Neuronal stem cell (in vitro differentiated cells): ENCODE data around the gene TULP3.

Experiments
- DNase-seq: peaks from one replicate; pipeline ENCODE4 v3.0.0-alpha.2; 2013; ENCODE audit warnings: low spot score
- H2AFZ ChIP-seq: one replicate; pipeline ENCODE4 v1.6.1; 2013; ENCODE audit warnings: mild to moderate bottlenecking, low read length, inconsistent platforms
- H2AK5ac ChIP-seq: 2 replicates; pipeline ENCODE4 v1.6.1; 2013; ENCODE audit warnings: low read depth, mild to moderate bottlenecking, inconsistent platforms, low read length, moderate library complexity, mixed read lengths
- H2BK120ac ChIP-seq: 2 replicates; pipeline ENCODE4 v1.6.1; 2013; ENCODE audit warnings: low read depth, mild to moderate bottlenecking, inconsistent platforms, low read length, moderate library complexity, mixed read lengths
- H2BK12ac ChIP-seq: one replicate; pipeline ENCODE4 v1.6.1; 2013; ENCODE audit warnings: low read length, inconsistent platforms
- H2BK15ac ChIP-seq: 2 replicates; pipeline ENCODE4 v1.6.1; 2013; ENCODE audit warnings: mild to moderate bottlenecking, low read length, inconsistent platforms, mixed read lengths
- H2BK5ac ChIP-seq: one replicate; pipeline ENCODE4 v1.6.1; 2013; ENCODE audit warnings: inconsistent platforms, mild to moderate bottlenecking, low read length, moderate library complexity
- H3K14ac ChIP-seq: one replicate; pipeline ENCODE4 v1.6.1; 2013; ENCODE audit warnings: low read length, inconsistent platforms
- H3K18ac ChIP-seq: 2 replicates; pipeline ENCODE4 v1.6.1; 2013; ENCODE audit warnings: low read length, inconsistent platforms
- H3K23ac ChIP-seq: 2 replicates; pipeline ENCODE4 v1.6.1; 2013; ENCODE audit warnings: low read depth, mild to moderate bottlenecking, mixed read lengths, low read length, inconsistent platforms; ENCODE audit not compliant: poor library complexity
- H3K27ac ChIP-seq: replicated peaks from 3 replicates; pipeline ENCODE4 v1.5.1; 2013; ENCODE audit warnings: low read length, inconsistent platforms
- H3K27me3 ChIP-seq, 3 experiments: 2 replicates each; pipeline ENCODE4 v1.6.1; 2013; ENCODE audit warnings: low read length in 3 of 3, mild to moderate bottlenecking in 2 of 3, inconsistent platforms in 1 of 3, low read depth in 1 of 3, mixed read lengths in 1 of 3, moderate library complexity in 1 of 3; ENCODE audit not compliant: control insufficient read depth in 3 of 3, insufficient read depth in 3 of 3
- H3K36me3 ChIP-seq, 2 donors: replicated peaks in 1 of 2; 2 replicates each; pipeline ENCODE4 v1.6.1; 2013; ENCODE audit warnings: low read length in 2 of 2; ENCODE audit not compliant: control insufficient read depth in 2 of 2, insufficient read depth in 2 of 2
- H3K4ac ChIP-seq: 2 replicates; pipeline ENCODE4 v1.6.1; 2013; ENCODE audit warnings: inconsistent platforms, mild to moderate bottlenecking, low read length, moderate library complexity
- H3K4me1 ChIP-seq, 2 donors: 1 replicate in 1 of 2; 2 replicates in 1 of 2; pipeline ENCODE4 v1.6.1; 2013; ENCODE audit warnings: low read length in 2 of 2, low read depth in 1 of 2; ENCODE audit not compliant: control insufficient read depth in 2 of 2, insufficient read depth in 1 of 2
- H3K4me2 ChIP-seq: one replicate; pipeline ENCODE4 v1.6.1; 2013; ENCODE audit warnings: mild to moderate bottlenecking, low read length, inconsistent platforms; ENCODE audit not compliant: insufficient read depth, poor library complexity, severe bottlenecking
- H3K4me3 ChIP-seq, 2 donors: 2 replicates each; pipeline ENCODE4 v1.5.1; 2013; ENCODE audit warnings: low read length in 2 of 2, mild to moderate bottlenecking in 2 of 2, inconsistent platforms in 1 of 2, moderate library complexity in 1 of 2
- H3K79me1 ChIP-seq: one replicate; pipeline ENCODE4 v1.6.1; 2013; ENCODE audit warnings: low read depth, mild to moderate bottlenecking, inconsistent platforms, low read length, moderate library complexity
- H3K9ac ChIP-seq: one replicate; pipeline ENCODE4 v1.6.1; 2013; ENCODE audit warnings: mild to moderate bottlenecking, low read depth, low read length, inconsistent platforms; ENCODE audit not compliant: poor library complexity
- H3K9me3 ChIP-seq, 2 donors: replicated peaks in 1 of 2; 2 replicates each; pipeline versions ENCODE3 to v1.6.1; 2013; ENCODE audit warnings: low read length in 2 of 2, mild to moderate bottlenecking in 2 of 2, inconsistent platforms in 1 of 2, low read depth in 1 of 2, mixed read lengths in 1 of 2, moderate library complexity in 1 of 2; ENCODE audit not compliant: control insufficient read depth in 2 of 2, insufficient read depth in 1 of 2
- H4K8ac ChIP-seq: one replicate; pipeline ENCODE4 v1.6.1; 2013; ENCODE audit warnings: low read depth, mild to moderate bottlenecking, inconsistent platforms, low read length, moderate library complexity
- H4K91ac ChIP-seq: one replicate; pipeline ENCODE4 v1.6.1; 2013; ENCODE audit warnings: low read length, low read depth, mild to moderate bottlenecking, inconsistent platforms; ENCODE audit not compliant: poor library complexity
- WGBS, 2 donors: extraction: QIAGEN DNeasy Blood & Tissue Kit; methylation state at CpG; one replicate each; pipeline ENCODE4 v1.1.7; 2013; ENCODE audit warnings: missing lambda C conversion rate in 2 of 2, mixed read lengths in 1 of 2; ENCODE audit not compliant: insufficient read length in 2 of 2, insufficient replicate concordance in 1 of 2; ENCODE audit errors: extremely low coverage in 2 of 2; 5-methylcytosine and 5-hydroxymethylcytosine counted together

The TULP3 gene

DNA sequence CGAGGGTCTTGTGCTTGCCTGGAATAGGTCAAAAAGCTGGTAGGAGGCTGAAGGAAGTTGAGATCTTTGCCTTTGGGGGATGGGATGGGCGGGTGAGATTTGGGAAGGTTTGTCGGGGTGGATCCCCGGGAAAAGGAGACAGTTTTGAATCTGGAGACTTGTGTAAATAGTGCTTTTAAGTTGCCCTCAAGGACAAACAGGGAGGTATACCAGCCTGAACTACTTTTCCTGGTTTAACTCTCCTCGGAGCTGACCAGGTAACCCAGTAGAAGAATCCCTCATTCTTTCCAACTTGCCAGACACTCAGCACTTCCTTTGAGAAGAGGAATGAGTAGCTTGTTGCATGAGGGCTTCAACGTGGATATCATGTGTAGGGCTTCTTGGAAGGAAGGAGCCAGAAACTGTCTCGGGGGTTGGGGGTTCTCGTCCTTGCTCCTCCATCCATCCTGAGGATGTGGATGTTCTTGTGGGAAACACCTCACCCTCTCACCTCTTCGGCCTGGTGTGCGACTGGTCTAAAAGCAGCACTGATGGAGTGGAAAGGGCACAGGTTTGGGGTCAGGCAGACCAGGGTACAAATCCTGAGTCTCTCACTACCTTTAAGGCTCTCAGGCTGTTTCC is 70.4 kb downstream of the TULP3 start:
- peak overlapping the region; percentile 91 for H3K4me2 ChIP-seq
- peaks cover 26 to 28% of the 10 kb centered on the region in 2 donors for H3K4me1 ChIP-seq
- H3K14ac ChIP-seq: no peak overlapping the region
- H3K9ac ChIP-seq: no peak overlapping the region
- no peak overlapping the region for H2BK5ac ChIP-seq
- no peak overlapping the region for H2BK15ac ChIP-seq
- no peak overlapping the region for H2BK12ac ChIP-seq
- H3K27ac ChIP-seq: no peak overlapping the region
- no peak overlapping the region for H4K8ac ChIP-seq
- H2BK120ac ChIP-seq: no peak overlapping the region
- WGBS, 2 donors: no CpG with 5 or more reads among the region's 10 CpGs
- H3K27me3 ChIP-seq: peaks cover 0 to 9% (median 0%) of the 10 kb centered on the region in 3 experiments
- no peak overlapping the region for H4K91ac ChIP-seq
- H3K18ac ChIP-seq: no peak overlapping the region
- H2AK5ac ChIP-seq: no peak overlapping the region
- peaks cover 0 to 10% of the 10 kb centered on the region in 2 donors for H3K36me3 ChIP-seq
- H3K79me1 ChIP-seq: peaks cover 8% of the 10 kb centered on the region
- peak overlapping the region; percentile 99 for H2AFZ ChIP-seq
- H3K4me3 ChIP-seq: peak overlapping the region in 1 of 2 donors; percentile 88
- no peaks in the 10 kb centered on the region for H3K9me3 ChIP-seq
- no peak overlapping the region for H3K23ac ChIP-seq
- no peak overlapping the region for H3K4ac ChIP-seq
- DNase-seq: no peak

DNA sequence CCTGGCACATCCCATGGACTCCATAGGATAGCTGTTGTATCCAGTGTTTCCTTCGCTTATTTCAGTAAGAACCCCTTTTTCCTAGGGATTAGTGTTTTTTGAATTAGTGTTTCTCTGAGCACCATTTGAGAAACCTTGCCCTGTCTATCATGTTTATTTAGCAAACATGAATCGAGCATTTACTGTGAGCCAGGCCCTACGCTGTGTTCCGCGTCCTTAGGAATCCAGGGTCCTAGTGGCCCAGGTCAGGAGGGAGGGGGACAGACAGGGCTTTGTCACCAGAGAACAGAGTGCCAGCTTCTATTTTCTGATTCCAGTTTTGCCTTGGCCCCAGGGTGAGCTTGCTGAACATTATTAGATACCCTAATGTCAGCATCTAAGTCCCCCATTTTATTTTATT is 71.0 kb downstream of the TULP3 start:
- H3K14ac ChIP-seq: no peak overlapping the region
- H3K9me3 ChIP-seq: no peaks in the 10 kb centered on the region
- no peak overlapping the region for H3K9ac ChIP-seq
- peaks cover 8% of the 10 kb centered on the region for H3K79me1 ChIP-seq
- H3K4ac ChIP-seq: no peak overlapping the region
- no peak overlapping the region for H3K27ac ChIP-seq
- H3K23ac ChIP-seq: no peak overlapping the region
- no peak overlapping the region for H3K4me2 ChIP-seq
- no peak overlapping the region for H3K18ac ChIP-seq
- no peak overlapping the region for H4K8ac ChIP-seq
- no peak overlapping the region for H3K4me3 ChIP-seq
- H4K91ac ChIP-seq: no peak overlapping the region
- H2AFZ ChIP-seq: no peak overlapping the region
- WGBS, 2 donors: no CpG with 5 or more reads among the region's 5 CpGs
- H2BK15ac ChIP-seq: no peak overlapping the region
- H2BK120ac ChIP-seq: no peak overlapping the region
- H3K27me3 ChIP-seq: peaks cover 0 to 9% (median 0%) of the 10 kb centered on the region in 3 experiments
- peaks cover 26 to 28% of the 10 kb centered on the region in 2 donors for H3K4me1 ChIP-seq
- H3K36me3 ChIP-seq: peaks cover 0 to 10% of the 10 kb centered on the region in 2 donors
- H2AK5ac ChIP-seq: no peak overlapping the region
- H2BK5ac ChIP-seq: no peak overlapping the region
- no peak for DNase-seq
- H2BK12ac ChIP-seq: no peak overlapping the region

DNA sequence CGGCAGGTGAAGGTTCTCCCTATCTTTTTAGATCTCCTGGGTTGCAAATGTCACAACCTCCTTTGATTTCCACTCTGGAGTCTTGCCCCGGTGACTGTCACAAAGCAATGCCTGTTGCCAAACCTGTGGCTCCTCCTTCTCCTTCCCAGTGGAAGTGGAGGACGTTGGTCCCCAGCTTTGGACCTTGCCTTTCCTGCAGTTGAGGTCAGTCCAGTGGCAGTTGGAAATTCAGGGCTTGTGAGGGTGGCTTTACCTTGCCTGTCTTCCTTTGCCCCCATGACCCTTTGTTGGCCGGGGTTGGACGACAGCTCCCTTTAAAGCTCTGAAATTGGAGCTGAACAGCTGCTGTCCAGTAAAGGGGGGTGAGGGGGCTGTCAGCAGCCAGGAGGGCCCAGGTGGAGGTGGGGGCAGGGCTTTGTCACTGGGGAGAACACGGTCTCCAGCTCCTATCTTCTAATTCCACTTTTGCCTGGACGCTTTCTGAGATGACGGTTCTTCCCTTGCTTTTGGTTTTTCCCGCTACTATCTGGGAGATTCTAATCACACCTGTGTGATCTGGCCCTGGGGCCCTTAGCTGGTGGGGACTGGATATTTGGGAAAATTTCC is 72.6 kb downstream of the TULP3 start:
- H3K4me3 ChIP-seq: no peak overlapping the region
- no peak overlapping the region for H3K18ac ChIP-seq
- no peak overlapping the region for H4K91ac ChIP-seq
- H3K23ac ChIP-seq: no peak overlapping the region
- H2BK5ac ChIP-seq: no peak overlapping the region
- H3K9me3 ChIP-seq: no peaks in the 10 kb centered on the region
- H2BK15ac ChIP-seq: no peak overlapping the region
- peaks cover 0 to 10% of the 10 kb centered on the region in 2 donors for H3K36me3 ChIP-seq
- no peak overlapping the region for H3K14ac ChIP-seq
- no peak overlapping the region for H3K27ac ChIP-seq
- H2AK5ac ChIP-seq: no peak overlapping the region
- H3K9ac ChIP-seq: no peak overlapping the region
- no CpG with 5 or more reads among the region's 9 CpGs for WGBS, 2 donors
- H2AFZ ChIP-seq: no peak overlapping the region
- DNase-seq: no peak
- peaks cover 26% of the 10 kb centered on the region in 2 donors for H3K4me1 ChIP-seq
- peaks cover 10% of the 10 kb centered on the region for H3K79me1 ChIP-seq
- H2BK12ac ChIP-seq: no peak overlapping the region
- no peak overlapping the region for H3K4ac ChIP-seq
- H4K8ac ChIP-seq: no peak overlapping the region
- H3K27me3 ChIP-seq: peaks cover 0 to 9% (median 0%) of the 10 kb centered on the region in 3 experiments
- H3K4me2 ChIP-seq: peak overlapping the region; percentile 20
- no peak overlapping the region for H2BK120ac ChIP-seq

DNA sequence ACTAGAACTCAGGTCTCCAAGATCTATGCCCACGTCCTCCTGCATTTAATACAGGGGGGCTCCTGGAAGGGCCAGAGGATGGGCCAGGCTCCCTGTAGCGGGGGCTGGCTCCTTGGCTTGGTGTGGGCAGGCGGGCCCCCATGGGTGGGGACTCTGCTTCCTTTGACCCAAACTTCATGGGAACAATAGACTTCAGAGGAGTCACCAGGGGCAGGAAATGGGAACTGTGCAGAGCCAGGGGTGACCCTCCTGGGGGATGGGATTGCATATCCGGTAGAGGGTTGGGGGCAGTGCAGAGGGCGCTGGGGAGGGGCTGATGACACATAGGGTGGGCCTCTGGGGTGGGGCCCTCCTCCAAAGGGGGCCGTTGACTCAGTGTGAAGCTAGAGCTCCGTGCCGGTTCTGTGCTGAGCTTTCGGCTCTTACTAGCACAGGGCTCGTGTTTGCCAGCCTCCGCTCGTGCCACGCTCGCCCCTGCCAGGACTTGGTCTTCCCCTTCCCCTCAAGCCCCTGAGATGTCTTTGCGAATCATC is 73.1 kb downstream of the TULP3 start:
- Histone ChIP-seq H3K27ac (no peak overlapping the region), H4K8ac (no peak overlapping the region), H3K79me1 (peaks cover 10% of the 10 kb centered on the region), H2AK5ac (peak overlapping the region; percentile 88), H3K4me2 (no peak overlapping the region), H3K4ac (no peak overlapping the region), H3K23ac (peak overlapping the region; percentile 66), H2BK5ac (peak overlapping the region; percentile 42), H3K9ac (no peak overlapping the region), H3K4me1 (peaks cover 24 to 26% of the 10 kb centered on the region in 2 donors), H3K14ac (peak overlapping the region; percentile 84), H4K91ac (no peak overlapping the region), H3K18ac (peak overlapping the region; percentile 85), H3K36me3 (peaks cover 0 to 13% of the 10 kb centered on the region in 2 donors), H3K4me3 (peak overlapping the region in 1 of 2 donors; percentile 27), H2BK12ac (no peak overlapping the region), H2BK120ac (no peak overlapping the region), H3K27me3 (peaks cover 0 to 9% (median 0%) of the 10 kb centered on the region in 3 experiments), H2BK15ac (peak overlapping the region; percentile 91), H3K9me3 (no peaks in the 10 kb centered on the region), H2AFZ (peak overlapping the region; percentile 5)
- WGBS, 2 donors: no CpG with 5 or more reads among the region's 15 CpGs
- no peak for DNase-seq
